MCF 10A (cell line): ENCODE data around the gene ELMO1. TPM values are rescaled to one million over a fixed set of nuclear protein-coding genes. Genes with fewer than 3 reads are reported as not detected.

Source experiments
- BruUV-seq: library from RNA; stranded (reverse); fragments of 400-500 nt; replicated peaks from 2 replicates; lab custom pipeline; 2021; lab: Mats Ljungman, UMichigan
- CTCF ChIA-PET: fragments of 300-600 bp; sonication (Branson Sonifier 250); formaldehyde crosslinking; extraction: SDS; loops from one replicate; lab custom pipeline; 2021; ENCODE audit warnings: antibody characterized with exemption, inconsistent platforms; lab: Yijun Ruan, JAX
- POLR2A ChIA-PET: fragments of 300-600, 350-650 bp; sonication (Branson Sonifier 250); formaldehyde crosslinking; extraction: SDS; loops from one replicate; lab custom pipeline; 2020; ENCODE audit warnings: antibody characterized with exemption, inconsistent platforms; lab: Yijun Ruan, JAX
- DNase-seq: peaks from one replicate; pipeline ENCODE4 v3.0.0-alpha.2; 2018; ENCODE audit not compliant: unreplicated experiment
- H3K27ac Mint-ChIP-seq: one replicate; pipeline ENCODE4 v1.8.0; 2022; ENCODE audit warnings: mild to moderate bottlenecking, low read depth, mixed read lengths; ENCODE audit not compliant: unreplicated experiment
- H3K27me3 Mint-ChIP-seq: one replicate; pipeline ENCODE4 v1.8.0; 2022; ENCODE audit warnings: mixed read lengths; ENCODE audit not compliant: insufficient read depth, unreplicated experiment
- H3K36me3 Mint-ChIP-seq: one replicate; pipeline ENCODE4 v1.8.0; 2022; ENCODE audit warnings: mild to moderate bottlenecking, moderate library complexity, mixed read lengths; ENCODE audit not compliant: insufficient read depth, unreplicated experiment
- H3K4me1 Mint-ChIP-seq: one replicate; pipeline ENCODE4 v1.8.0; 2022; ENCODE audit warnings: mixed read lengths; ENCODE audit not compliant: insufficient read depth, unreplicated experiment
- H3K4me3 Mint-ChIP-seq: one replicate; pipeline ENCODE4 v1.8.0; 2022; ENCODE audit warnings: mild to moderate bottlenecking, moderate library complexity, mixed read lengths; ENCODE audit not compliant: unreplicated experiment
- H3K9me3 Mint-ChIP-seq: one replicate; pipeline ENCODE4 v1.8.0; 2022; ENCODE audit warnings: mixed read lengths; ENCODE audit not compliant: unreplicated experiment
- CTCF ChIP-seq: fragments of 200-600 bp; IDR thresholded peaks from one replicate; pipeline ENCODE4 v1.8.0; 2022; ENCODE audit warnings: antibody characterized with exemption, mild to moderate bottlenecking; ENCODE audit not compliant: unreplicated experiment
- intact Hi-C: fragments of 100-400 bp; cut with micrococcal nuclease; formaldehyde crosslinking; loops from 2 replicates; pipeline ENCODE4 v1.14.1; 2022
- total RNA-seq: library from RNA; stranded (reverse); gene quantifications from 2 replicates; pipeline ENCODE4 v1.2.3, GENCODE V29; 2022

Gene ELMO1
- total RNA-seq, 1 experiment from 2014 or later = 0.30 TPM

- H3K4me3 Mint-ChIP-seq = no peak overlapping the region
- H3K27ac Mint-ChIP-seq = no peak overlapping the region
- H3K4me1 Mint-ChIP-seq = no peaks in the 10 kb centered on the region
- TF ChIP-seq CTCF = no peak
- ChIA-PET CTCF (no interaction called here), POLR2A (no interaction called here)
- no peaks in the 10 kb centered on the region for H3K9me3 Mint-ChIP-seq
- DNase-seq = no peak
- no peaks in the 10 kb centered on the region for H3K36me3 Mint-ChIP-seq
- intact Hi-C loops = no loop called here
- no peaks in the 10 kb centered on the region for H3K27me3 Mint-ChIP-seq
- no TSS peak for BruUV-seq
Observed at GRCh38 chr7:36863901-36864701, 584.6 kb downstream of the ELMO1 start.

- Mint-ChIP-seq H3K9me3 (no peaks in the 10 kb centered on the region), H3K4me1 (no peaks in the 10 kb centered on the region), H3K4me3 (no peak overlapping the region), H3K27ac (no peak overlapping the region), H3K36me3 (no peaks in the 10 kb centered on the region), H3K27me3 (no peaks in the 10 kb centered on the region)
- ChIA-PET POLR2A (no interaction called here), CTCF (no interaction called here)
- BruUV-seq = no TSS peak
- DNase-seq = no peak
- intact Hi-C loops = no loop called here
- TF ChIP-seq CTCF = no peak
Observed at GRCh38 chr7:36862771-36863261, 585.8 kb downstream of the ELMO1 start.

- Mint-ChIP-seq H3K4me3 (no peak overlapping the region), H3K27me3 (no peaks in the 10 kb centered on the region), H3K9me3 (no peaks in the 10 kb centered on the region), H3K27ac (no peak overlapping the region), H3K36me3 (no peaks in the 10 kb centered on the region), H3K4me1 (no peaks in the 10 kb centered on the region)
- ChIA-PET CTCF (interaction anchor here (0.5 to 1.2 kb wide), 2 partner anchors 21 to 27 kb away, joined by 3 read pairs; no protein-coding TSS in a partner anchor), POLR2A (no interaction called here)
- intact Hi-C loops = no loop called here
- BruUV-seq = no TSS peak
- DNase-seq = no peak
- TF ChIP-seq CTCF = no peak
Observed at GRCh38 chr7:36861656-36862055, 587.0 kb downstream of the ELMO1 start.

- H3K4me3 Mint-ChIP-seq = no peak overlapping the region
- H3K36me3 Mint-ChIP-seq = no peaks in the 10 kb centered on the region
- BruUV-seq = no TSS peak
- ChIA-PET CTCF (interaction anchor here (1.2 kb wide), 1 partner anchor 28 kb away, joined by 3 read pairs; no protein-coding TSS in a partner anchor), POLR2A (interaction anchor here (0.6 kb wide), 1 partner anchor 154 kb away, joined by 3 read pairs; no protein-coding TSS in a partner anchor)
- no peaks in the 10 kb centered on the region for H3K9me3 Mint-ChIP-seq
- DNase-seq = no peak
- intact Hi-C loops = no loop called here
- H3K27me3 Mint-ChIP-seq = no peaks in the 10 kb centered on the region
- no peaks in the 10 kb centered on the region for H3K4me1 Mint-ChIP-seq
- no peak for TF ChIP-seq CTCF
- H3K27ac Mint-ChIP-seq = no peak overlapping the region
Observed at GRCh38 chr7:36860681-36861080, 588.0 kb downstream of the ELMO1 start.
